ENCODE data around the gene ZNF708. TPM values are rescaled to one million over a fixed set of nuclear protein-coding genes. Genes with fewer than 3 reads are reported as not detected.
"Not testable (repeated sequence)": the region's sequence is repeated elsewhere in the genome, so short reads cannot be mapped to it uniquely, and the experiment has no call there.

The ZNF708 gene
- total RNA-seq, 1 donor from 2014 or later, result 35.9 TPM

- Histone ChIP-seq H3K4me3 (no peak overlapping the region), H3K9ac (no peak overlapping the region), H4K20me1 (ENCODE audit: low read depth) (peaks cover 8% of the 10 kb centered on the region), H3K9me3 (ENCODE audit: low read depth) (no peaks in the 10 kb centered on the region), H3F3A (ENCODE audit: low read depth) (no peaks in the 10 kb centered on the region), H3K4me2 (no peak overlapping the region), H2AFZ (replicated peaks) (no peak overlapping the region), H3K4me1 (no peaks in the 10 kb centered on the region), H3K27me3 (no peaks in the 10 kb centered on the region), H3K36me3 (no peaks in the 10 kb centered on the region), H3K27ac (no peak overlapping the region), H3K79me2 (ENCODE audit: low read depth) (peaks cover 98% of the 10 kb centered on the region)
- Mint-ChIP-seq H3K4me3 (no peak overlapping the region), H3K9me3 (peaks cover 82% of the 10 kb centered on the region), H3K4me1 (no peaks in the 10 kb centered on the region), H3K27me3 (ENCODE audit: insufficient read depth, low read depth) (peaks cover 3% of the 10 kb centered on the region), H3K36me3 (peaks cover 71% of the 10 kb centered on the region), H3K27ac (no peak overlapping the region)
- DNase-seq (ENCODE audit: low spot score), result no peak
- TF ChIP-seq CTCF (IDR thresholded peaks at IDR 0.05), result no peak
- TF ChIP-seq EZH2 (IDR thresholded peaks at IDR 0.05), result no peak
- no peak for TF ChIP-seq EZH2phosphoT487 (IDR thresholded peaks at IDR 0.05)
Measured at GRCh38 chr19:21317821-21318220, 11.4 kb downstream of the ZNF708 start.

- no peak for TF ChIP-seq CTCF (IDR thresholded peaks at IDR 0.05)
- no peak for TF ChIP-seq EZH2 (IDR thresholded peaks at IDR 0.05)
- TF ChIP-seq EZH2phosphoT487 (IDR thresholded peaks at IDR 0.05), result no peak
- no peak overlapping the region for H2AFZ ChIP-seq (replicated peaks)
- Mint-ChIP-seq H3K27ac (no peak overlapping the region), H3K9me3 (peaks cover 75% of the 10 kb centered on the region), H3K27me3 (ENCODE audit: insufficient read depth, low read depth) (no peaks in the 10 kb centered on the region), H3K4me1 (no peaks in the 10 kb centered on the region), H3K4me3 (no peak overlapping the region), H3K36me3 (peaks cover 68% of the 10 kb centered on the region)
- no peak overlapping the region for H3K4me3 ChIP-seq
- no peak overlapping the region for H3K9ac ChIP-seq
- no peaks in the 10 kb centered on the region for H3K27me3 ChIP-seq
- no peaks in the 10 kb centered on the region for H3F3A ChIP-seq (ENCODE audit: low read depth)
- H4K20me1 ChIP-seq (ENCODE audit: low read depth), result peaks cover 8% of the 10 kb centered on the region
- DNase-seq (ENCODE audit: low spot score), result no peak
- no peak overlapping the region for H3K4me2 ChIP-seq
- peaks cover 99% of the 10 kb centered on the region for H3K79me2 ChIP-seq (ENCODE audit: low read depth)
- no peak overlapping the region for H3K27ac ChIP-seq
- no peaks in the 10 kb centered on the region for H3K36me3 ChIP-seq
- H3K9me3 ChIP-seq (ENCODE audit: low read depth), result no peaks in the 10 kb centered on the region
- H3K4me1 ChIP-seq, result no peaks in the 10 kb centered on the region
Measured at GRCh38 chr19:21314676-21315075, 14.5 kb downstream of the ZNF708 start.

GRCh38 chr19:21312807-21313206, 16.4 kb downstream of the ZNF708 start:
- H3K36me3 ChIP-seq; H3K4me3 ChIP-seq; H3K27me3 Mint-ChIP-seq (ENCODE audit: insufficient read depth, low read depth); H3K4me1 ChIP-seq; DNase-seq (ENCODE audit: low spot score); H3K4me2 ChIP-seq; H3K9ac ChIP-seq; H3K4me3 Mint-ChIP-seq; H3K9me3 ChIP-seq (ENCODE audit: low read depth); H2AFZ ChIP-seq (replicated peaks); H3K27me3 ChIP-seq; H3K27ac ChIP-seq; H3K4me1 Mint-ChIP-seq; H4K20me1 ChIP-seq (ENCODE audit: low read depth); H3K27ac Mint-ChIP-seq; H3F3A ChIP-seq (ENCODE audit: low read depth): not testable (repeated sequence)
- Mint-ChIP-seq H3K9me3 (peaks cover 77% of the 10 kb centered on the region), H3K36me3 (peaks cover 66% of the 10 kb centered on the region)
- peaks cover 84% of the 10 kb centered on the region for H3K79me2 ChIP-seq (ENCODE audit: low read depth)

- DNase-seq (ENCODE audit: low spot score), result no peak
- Histone ChIP-seq H3K27me3 (no peaks in the 10 kb centered on the region), H3K9ac (no peak overlapping the region), H3K36me3 (peaks cover 16% of the 10 kb centered on the region), H2AFZ (replicated peaks) (no peak overlapping the region), H4K20me1 (ENCODE audit: low read depth) (no peaks in the 10 kb centered on the region), H3K27ac (no peak overlapping the region), H3K9me3 (ENCODE audit: low read depth) (no peaks in the 10 kb centered on the region), H3K4me3 (no peak overlapping the region), H3K4me1 (no peaks in the 10 kb centered on the region), H3F3A (ENCODE audit: low read depth) (no peaks in the 10 kb centered on the region), H3K79me2 (ENCODE audit: low read depth) (peaks cover 57% of the 10 kb centered on the region), H3K4me2 (no peak overlapping the region)
- no peak overlapping the region for H3K27ac Mint-ChIP-seq
- peaks cover 69% of the 10 kb centered on the region for H3K36me3 Mint-ChIP-seq
- no peak for TF ChIP-seq EZH2 (IDR thresholded peaks at IDR 0.05)
- TF ChIP-seq EZH2phosphoT487 (IDR thresholded peaks at IDR 0.05), result no peak
- no peak for TF ChIP-seq CTCF (IDR thresholded peaks at IDR 0.05)
- H3K27me3 Mint-ChIP-seq (ENCODE audit: insufficient read depth, low read depth), result peaks cover 5% of the 10 kb centered on the region
- H3K9me3 Mint-ChIP-seq, result peaks cover 72% of the 10 kb centered on the region
- H3K4me3 Mint-ChIP-seq, result no peak overlapping the region
- H3K4me1 Mint-ChIP-seq, result no peaks in the 10 kb centered on the region
Measured at GRCh38 chr19:21308773-21309172, 20.4 kb downstream of the ZNF708 start.

GRCh38 chr19:21306881-21307479, 22.2 kb downstream of the ZNF708 start:
- H3K4me2 ChIP-seq; H4K20me1 ChIP-seq (ENCODE audit: low read depth); H2AFZ ChIP-seq (replicated peaks); H3K4me1 Mint-ChIP-seq; H3K27me3 Mint-ChIP-seq (ENCODE audit: insufficient read depth, low read depth); DNase-seq (ENCODE audit: low spot score); H3K4me3 Mint-ChIP-seq; H3K27me3 ChIP-seq; H3K27ac Mint-ChIP-seq; H3F3A ChIP-seq (ENCODE audit: low read depth); H3K27ac ChIP-seq; H3K4me1 ChIP-seq; H3K9me3 ChIP-seq (ENCODE audit: low read depth); H3K4me3 ChIP-seq; H3K9ac ChIP-seq: not testable (repeated sequence)
- Mint-ChIP-seq H3K36me3 (peaks cover 62% of the 10 kb centered on the region), H3K9me3 (peaks cover 61% of the 10 kb centered on the region)
- Histone ChIP-seq H3K36me3 (peaks cover 19% of the 10 kb centered on the region), H3K79me2 (ENCODE audit: low read depth) (peaks cover 39% of the 10 kb centered on the region)

- H3K27me3 Mint-ChIP-seq (ENCODE audit: insufficient read depth, low read depth); H3K4me2 ChIP-seq; H3K4me3 Mint-ChIP-seq; H2AFZ ChIP-seq (replicated peaks); H3K27me3 ChIP-seq; H3K9ac ChIP-seq; DNase-seq (ENCODE audit: low spot score); H3K79me2 ChIP-seq (ENCODE audit: low read depth); H4K20me1 ChIP-seq (ENCODE audit: low read depth); H3K27ac ChIP-seq; H3F3A ChIP-seq (ENCODE audit: low read depth); H3K4me1 Mint-ChIP-seq; H3K27ac Mint-ChIP-seq; H3K4me1 ChIP-seq; H3K4me3 ChIP-seq: not testable (repeated sequence)
- Histone ChIP-seq H3K36me3 (peaks cover 43% of the 10 kb centered on the region), H3K9me3 (ENCODE audit: low read depth) (peaks cover 32% of the 10 kb centered on the region)
- Mint-ChIP-seq H3K9me3 (peaks cover 70% of the 10 kb centered on the region), H3K36me3 (peaks cover 60% of the 10 kb centered on the region)
Measured at GRCh38 chr19:21293768-21294167, 35.4 kb downstream of the ZNF708 start.
